ENCODE data around the gene CCDC38. TPM values are rescaled to one million over a fixed set of nuclear protein-coding genes. Genes with fewer than 3 reads are reported as not detected.

CCDC38 gene
- total and polyA plus RNA-seq, 2 experiments from 2014 or later: not detected

DNA sequence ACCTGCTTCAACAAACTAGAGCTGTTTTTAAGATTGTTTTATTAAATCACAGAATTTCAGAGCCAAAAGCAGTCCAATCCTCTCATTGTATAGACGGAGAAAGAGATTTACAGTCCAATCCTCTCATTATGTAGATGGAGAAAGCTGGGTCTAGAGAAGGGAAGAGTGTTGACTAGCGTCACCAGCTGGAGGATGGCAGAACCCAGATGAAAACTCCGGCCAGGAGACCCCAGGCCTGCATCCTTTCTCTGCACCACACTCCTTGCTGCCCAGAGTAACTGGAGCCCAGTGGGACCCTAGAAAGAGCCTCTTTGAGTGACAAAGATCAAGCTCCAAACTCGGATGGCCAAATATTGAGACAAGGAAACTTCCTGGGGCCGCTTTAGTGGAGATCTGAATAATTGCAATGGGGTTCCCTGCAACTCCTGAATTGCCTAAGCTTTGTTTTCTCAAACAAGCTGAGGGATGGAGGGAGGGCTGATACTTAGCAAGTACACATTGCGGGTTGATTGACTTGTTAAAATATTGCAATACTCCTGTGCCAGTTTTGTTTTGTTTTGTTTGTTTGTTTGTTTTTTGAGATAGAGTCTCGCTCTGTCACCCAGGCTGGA is 13.2 kb upstream of the CCDC38 start:
- Histone ChIP-seq H3K4me2 (no peak overlapping the region), H3K27ac (no peak overlapping the region), H3K4me1 (ENCODE audit: insufficient read depth) (no peaks in the 10 kb centered on the region), H2AFZ (no peak overlapping the region), H3K9me3 (ENCODE audit: low read depth) (no peaks in the 10 kb centered on the region), H3K36me3 (replicated peaks; ENCODE audit: insufficient read depth, low read depth) (no peaks in the 10 kb centered on the region), H3K27me3 (peaks cover 2% of the 10 kb centered on the region), H3K79me2 (no peaks in the 10 kb centered on the region), H4K20me1 (ENCODE audit: insufficient read depth, poor library complexity, severe bottlenecking) (no peaks in the 10 kb centered on the region), H3K4me3 (no peak overlapping the region), H3K9me2 (replicated peaks; ENCODE audit: insufficient read depth) (no peaks in the 10 kb centered on the region)
- TF ChIP-seq EZH2phosphoT487 (IDR thresholded peaks at IDR 0.05; ENCODE audit: low read depth, severe bottlenecking, unreplicated experiment) (no peak), EZH2 (IDR thresholded peaks at IDR 0.05; ENCODE audit: borderline replicate concordance) (no peak)
- no peak for DNase-seq (ENCODE audit: low spot score)
- WGBS (ENCODE audit: low lambda C conversion rate, missing lambda C conversion rate): 85% methylated on average over 7 of the region's 7 CpGs

DNA sequence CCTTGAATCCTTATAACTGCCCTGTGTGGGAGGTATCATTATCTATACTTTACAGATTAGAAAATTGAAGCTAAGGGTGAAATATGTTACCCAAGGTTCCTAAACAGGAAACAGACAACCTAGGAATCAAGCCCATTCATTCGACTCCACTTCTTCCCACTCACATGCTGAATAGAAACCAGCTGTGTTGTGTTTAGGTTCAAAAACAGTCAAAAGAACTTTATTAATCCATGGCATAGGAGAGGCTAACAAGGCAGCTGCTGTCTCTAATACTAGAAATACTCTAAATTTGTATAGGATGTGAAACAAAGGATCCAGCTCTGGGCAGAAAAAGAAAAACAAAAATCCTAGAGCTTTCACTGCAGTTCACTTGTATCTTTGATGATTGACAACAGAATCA is 10.6 kb upstream of the CCDC38 start:
- no peaks in the 10 kb centered on the region for H3K4me1 ChIP-seq (ENCODE audit: insufficient read depth)
- H3K4me2 ChIP-seq: no peak overlapping the region
- no peak overlapping the region for H3K4me3 ChIP-seq
- no peaks in the 10 kb centered on the region for H3K79me2 ChIP-seq
- H3K27ac ChIP-seq: no peak overlapping the region
- H3K9me3 ChIP-seq (ENCODE audit: low read depth): no peaks in the 10 kb centered on the region
- WGBS (ENCODE audit: low lambda C conversion rate, missing lambda C conversion rate): 37% methylated on average over 1 of the region's 1 CpG
- no peak for DNase-seq (ENCODE audit: low spot score)
- H3K36me3 ChIP-seq (replicated peaks; ENCODE audit: insufficient read depth, low read depth): no peaks in the 10 kb centered on the region
- TF ChIP-seq EZH2 (IDR thresholded peaks at IDR 0.05; ENCODE audit: borderline replicate concordance): no peak
- TF ChIP-seq, protein P1, sequence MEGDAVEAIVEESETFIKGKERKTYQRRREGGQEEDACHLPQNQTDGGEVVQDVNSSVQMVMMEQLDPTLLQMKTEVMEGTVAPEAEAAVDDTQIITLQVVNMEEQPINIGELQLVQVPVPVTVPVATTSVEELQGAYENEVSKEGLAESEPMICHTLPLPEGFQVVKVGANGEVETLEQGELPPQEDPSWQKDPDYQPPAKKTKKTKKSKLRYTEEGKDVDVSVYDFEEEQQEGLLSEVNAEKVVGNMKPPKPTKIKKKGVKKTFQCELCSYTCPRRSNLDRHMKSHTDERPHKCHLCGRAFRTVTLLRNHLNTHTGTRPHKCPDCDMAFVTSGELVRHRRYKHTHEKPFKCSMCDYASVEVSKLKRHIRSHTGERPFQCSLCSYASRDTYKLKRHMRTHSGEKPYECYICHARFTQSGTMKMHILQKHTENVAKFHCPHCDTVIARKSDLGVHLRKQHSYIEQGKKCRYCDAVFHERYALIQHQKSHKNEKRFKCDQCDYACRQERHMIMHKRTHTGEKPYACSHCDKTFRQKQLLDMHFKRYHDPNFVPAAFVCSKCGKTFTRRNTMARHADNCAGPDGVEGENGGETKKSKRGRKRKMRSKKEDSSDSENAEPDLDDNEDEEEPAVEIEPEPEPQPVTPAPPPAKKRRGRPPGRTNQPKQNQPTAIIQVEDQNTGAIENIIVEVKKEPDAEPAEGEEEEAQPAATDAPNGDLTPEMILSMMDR (IDR thresholded peaks at IDR 0.05; ENCODE audit: poor library complexity): no peak
- TF ChIP-seq EZH2phosphoT487 (IDR thresholded peaks at IDR 0.05; ENCODE audit: low read depth, severe bottlenecking, unreplicated experiment): no peak
- no peaks in the 10 kb centered on the region for H4K20me1 ChIP-seq (ENCODE audit: insufficient read depth, poor library complexity, severe bottlenecking)
- no peaks in the 10 kb centered on the region for H3K9me2 ChIP-seq (replicated peaks; ENCODE audit: insufficient read depth)
- H3K27me3 ChIP-seq: peaks cover 5% of the 10 kb centered on the region
- H2AFZ ChIP-seq: no peak overlapping the region

GRCh38 chr12:95951515-95951914 is 9.1 kb upstream of the CCDC38 start:
- no peak overlapping the region for H3K27ac ChIP-seq
- no peaks in the 10 kb centered on the region for H3K36me3 ChIP-seq (replicated peaks; ENCODE audit: insufficient read depth, low read depth)
- no peaks in the 10 kb centered on the region for H3K79me2 ChIP-seq
- H2AFZ ChIP-seq: no peak overlapping the region
- no peaks in the 10 kb centered on the region for H3K4me1 ChIP-seq (ENCODE audit: insufficient read depth)
- no peak for DNase-seq (ENCODE audit: low spot score)
- no peak overlapping the region for H3K4me3 ChIP-seq
- peaks cover 5% of the 10 kb centered on the region for H3K27me3 ChIP-seq
- no peak overlapping the region for H3K4me2 ChIP-seq
- no peaks in the 10 kb centered on the region for H4K20me1 ChIP-seq (ENCODE audit: insufficient read depth, poor library complexity, severe bottlenecking)
- H3K9me2 ChIP-seq (replicated peaks; ENCODE audit: insufficient read depth): no peaks in the 10 kb centered on the region
- TF ChIP-seq, protein P1 (IDR thresholded peaks at IDR 0.05; ENCODE audit: poor library complexity): no peak
- no peak for TF ChIP-seq EZH2phosphoT487 (IDR thresholded peaks at IDR 0.05; ENCODE audit: low read depth, severe bottlenecking, unreplicated experiment)
- TF ChIP-seq EZH2 (IDR thresholded peaks at IDR 0.05; ENCODE audit: borderline replicate concordance): no peak
- H3K9me3 ChIP-seq (ENCODE audit: low read depth): no peaks in the 10 kb centered on the region

GRCh38 chr12:95949477-95950206 is 7.2 kb upstream of the CCDC38 start:
- Histone ChIP-seq H3K9me3 (ENCODE audit: low read depth) (no peaks in the 10 kb centered on the region), H3K27ac (no peak overlapping the region)
- WGBS (ENCODE audit: low lambda C conversion rate, missing lambda C conversion rate): 40% methylated on average over 4 of the region's 4 CpGs

More at GRCh38 chr12:95949477-95950206, 7.2 kb upstream of the CCDC38 start:
- Histone ChIP-seq H3K4me3 (no peak overlapping the region), H4K20me1 (ENCODE audit: insufficient read depth, poor library complexity, severe bottlenecking) (no peaks in the 10 kb centered on the region), H3K9me2 (replicated peaks; ENCODE audit: insufficient read depth) (no peaks in the 10 kb centered on the region), H3K4me1 (ENCODE audit: insufficient read depth) (no peaks in the 10 kb centered on the region), H3K4me2 (no peak overlapping the region), H3K27me3 (peaks cover 5% of the 10 kb centered on the region), H2AFZ (no peak overlapping the region), H3K36me3 (replicated peaks; ENCODE audit: insufficient read depth, low read depth) (no peaks in the 10 kb centered on the region), H3K79me2 (no peaks in the 10 kb centered on the region)
- DNase-seq (ENCODE audit: low spot score): no peak
- TF ChIP-seq, protein P1 (IDR thresholded peaks at IDR 0.05; ENCODE audit: poor library complexity): no peak
- TF ChIP-seq EZH2 (IDR thresholded peaks at IDR 0.05; ENCODE audit: borderline replicate concordance) (no peak), EZH2phosphoT487 (IDR thresholded peaks at IDR 0.05; ENCODE audit: low read depth, severe bottlenecking, unreplicated experiment) (no peak)

Measured in hepatocyte (in vitro differentiated cells).